ENCODE measurements around the gene ENGASE. TPM values are rescaled to one million over a fixed set of nuclear protein-coding genes. Genes with fewer than 3 reads are reported as not detected.

Gene ENGASE
- total RNA-seq, 1 donor from 2014 or later = 38.4 TPM

DNA sequence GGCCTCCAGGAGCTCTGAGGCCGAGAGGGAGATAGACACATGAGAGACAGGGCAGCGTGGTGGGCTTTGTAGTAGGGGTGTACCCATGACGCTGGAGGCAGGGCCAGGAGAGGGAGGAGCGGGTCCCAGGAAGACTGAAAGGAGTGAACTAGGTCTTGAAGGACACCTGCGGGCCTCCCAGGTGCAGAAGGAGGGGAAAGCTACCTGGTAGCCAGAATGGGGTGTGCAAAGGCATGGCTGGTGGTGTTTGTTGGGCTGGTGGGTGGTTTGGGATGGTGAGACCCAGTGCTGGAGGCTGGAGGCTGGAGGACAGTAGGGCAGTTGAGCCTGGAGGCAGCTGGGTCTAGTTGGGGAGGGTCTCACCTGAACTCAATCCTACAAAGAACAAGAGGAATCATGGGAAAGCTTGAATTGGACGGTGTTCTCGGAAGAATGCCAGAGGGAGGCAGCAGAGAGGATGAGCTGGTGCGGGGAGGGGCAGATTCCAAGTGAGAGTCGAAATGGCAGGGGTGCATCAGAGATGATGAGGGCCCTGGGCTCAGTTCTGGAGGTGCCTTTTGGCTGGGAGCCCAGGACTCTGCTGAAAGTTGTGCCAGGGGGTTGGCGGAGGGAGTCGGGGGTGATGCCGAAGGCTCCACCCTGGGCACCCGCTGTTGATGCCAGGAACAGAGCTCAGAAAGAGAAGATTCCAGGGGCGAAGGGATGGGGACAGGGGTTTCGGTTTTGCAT is 29.5 kb upstream of the ENGASE start:
- TF ChIP-seq, protein P1, sequence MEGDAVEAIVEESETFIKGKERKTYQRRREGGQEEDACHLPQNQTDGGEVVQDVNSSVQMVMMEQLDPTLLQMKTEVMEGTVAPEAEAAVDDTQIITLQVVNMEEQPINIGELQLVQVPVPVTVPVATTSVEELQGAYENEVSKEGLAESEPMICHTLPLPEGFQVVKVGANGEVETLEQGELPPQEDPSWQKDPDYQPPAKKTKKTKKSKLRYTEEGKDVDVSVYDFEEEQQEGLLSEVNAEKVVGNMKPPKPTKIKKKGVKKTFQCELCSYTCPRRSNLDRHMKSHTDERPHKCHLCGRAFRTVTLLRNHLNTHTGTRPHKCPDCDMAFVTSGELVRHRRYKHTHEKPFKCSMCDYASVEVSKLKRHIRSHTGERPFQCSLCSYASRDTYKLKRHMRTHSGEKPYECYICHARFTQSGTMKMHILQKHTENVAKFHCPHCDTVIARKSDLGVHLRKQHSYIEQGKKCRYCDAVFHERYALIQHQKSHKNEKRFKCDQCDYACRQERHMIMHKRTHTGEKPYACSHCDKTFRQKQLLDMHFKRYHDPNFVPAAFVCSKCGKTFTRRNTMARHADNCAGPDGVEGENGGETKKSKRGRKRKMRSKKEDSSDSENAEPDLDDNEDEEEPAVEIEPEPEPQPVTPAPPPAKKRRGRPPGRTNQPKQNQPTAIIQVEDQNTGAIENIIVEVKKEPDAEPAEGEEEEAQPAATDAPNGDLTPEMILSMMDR (IDR thresholded peaks at IDR 0.05) = no peak
- no peak for DNase-seq (ENCODE audit: extremely low spot score, unreplicated experiment)
- peaks cover 37% of the 10 kb centered on the region for H3K4me1 Mint-ChIP-seq (ENCODE audit: unreplicated experiment)
- no peak overlapping the region for H3K27ac Mint-ChIP-seq (ENCODE audit: unreplicated experiment)
- H3K27me3 Mint-ChIP-seq (ENCODE audit: unreplicated experiment) = peaks cover 5% of the 10 kb centered on the region
- H3K36me3 Mint-ChIP-seq (ENCODE audit: unreplicated experiment) = peaks cover 43% of the 10 kb centered on the region
- no peak overlapping the region for H3K4me3 Mint-ChIP-seq (ENCODE audit: unreplicated experiment)
- H3K9me3 Mint-ChIP-seq (ENCODE audit: unreplicated experiment) = no peaks in the 10 kb centered on the region

DNA sequence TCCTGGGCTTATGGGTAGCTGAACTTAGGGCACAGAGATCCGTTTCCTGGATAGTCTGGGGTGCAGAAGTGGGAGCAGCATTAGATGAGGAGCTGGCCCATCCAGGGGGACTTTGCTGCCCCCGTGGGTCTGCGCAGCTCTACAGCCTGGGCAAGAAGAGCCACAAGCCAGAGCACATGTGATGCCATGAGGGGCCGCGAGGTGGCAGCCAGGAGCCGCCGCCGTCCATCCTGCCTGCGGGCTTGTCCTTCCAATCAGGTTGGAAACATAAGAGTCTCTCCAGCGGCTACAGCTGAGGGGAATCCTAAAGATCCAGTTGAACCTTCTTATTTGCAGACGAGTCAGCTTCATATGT is 28.8 kb upstream of the ENGASE start:
- peaks cover 45% of the 10 kb centered on the region for H3K36me3 Mint-ChIP-seq (ENCODE audit: unreplicated experiment)
- peaks cover 6% of the 10 kb centered on the region for H3K27me3 Mint-ChIP-seq (ENCODE audit: unreplicated experiment)
- peaks cover 35% of the 10 kb centered on the region for H3K4me1 Mint-ChIP-seq (ENCODE audit: unreplicated experiment)
- H3K9me3 Mint-ChIP-seq (ENCODE audit: unreplicated experiment) = no peaks in the 10 kb centered on the region
- peak; percentile 92 for DNase-seq (ENCODE audit: extremely low spot score, unreplicated experiment)
- TF ChIP-seq, protein P1 (IDR thresholded peaks at IDR 0.05) = peak; percentile 95
- no peak overlapping the region for H3K27ac Mint-ChIP-seq (ENCODE audit: unreplicated experiment)
- no peak overlapping the region for H3K4me3 Mint-ChIP-seq (ENCODE audit: unreplicated experiment)

DNA sequence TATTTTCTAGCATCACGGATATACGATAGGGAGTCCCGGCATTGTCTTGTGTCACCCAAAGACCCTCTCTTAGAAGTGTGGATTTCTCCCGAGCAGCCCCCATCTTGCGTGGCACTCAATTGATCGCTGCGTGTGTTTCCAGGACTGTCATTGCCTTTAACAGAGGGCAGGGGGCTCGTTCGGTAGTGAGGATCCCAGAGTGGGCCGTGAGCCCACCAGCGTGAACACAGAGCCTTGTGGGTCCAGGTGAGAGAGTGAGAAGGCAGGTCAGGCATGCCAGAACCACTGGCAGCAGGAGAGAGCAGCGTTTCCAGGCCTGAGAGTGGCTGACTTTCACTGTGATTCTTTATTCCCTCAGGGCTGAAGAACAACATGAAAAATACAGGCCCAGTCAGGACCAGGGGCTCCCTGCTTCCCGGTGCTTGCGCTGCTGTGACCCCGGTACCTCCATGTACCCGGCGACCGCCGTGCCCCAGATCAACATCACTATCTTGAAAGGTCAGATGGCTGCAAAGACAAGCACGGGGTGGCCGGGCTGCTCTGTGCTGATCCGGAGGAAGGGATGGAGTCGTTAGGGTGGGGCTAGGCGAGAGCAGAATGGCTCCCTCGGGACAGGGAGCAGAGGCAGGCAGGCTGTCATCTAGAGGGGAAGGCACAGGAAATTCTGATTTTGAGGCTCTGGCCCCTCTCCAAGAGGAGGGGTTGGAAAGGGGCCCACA is 28.3 kb upstream of the ENGASE start:
- Mint-ChIP-seq H3K4me3 (ENCODE audit: unreplicated experiment) (no peak overlapping the region), H3K36me3 (ENCODE audit: unreplicated experiment) (peaks cover 47% of the 10 kb centered on the region), H3K9me3 (ENCODE audit: unreplicated experiment) (no peaks in the 10 kb centered on the region), H3K4me1 (ENCODE audit: unreplicated experiment) (peaks cover 32% of the 10 kb centered on the region), H3K27ac (ENCODE audit: unreplicated experiment) (no peak overlapping the region), H3K27me3 (ENCODE audit: unreplicated experiment) (peaks cover 6% of the 10 kb centered on the region)
- no peak for DNase-seq (ENCODE audit: extremely low spot score, unreplicated experiment)
- TF ChIP-seq, protein P1 (IDR thresholded peaks at IDR 0.05) = no peak

DNA sequence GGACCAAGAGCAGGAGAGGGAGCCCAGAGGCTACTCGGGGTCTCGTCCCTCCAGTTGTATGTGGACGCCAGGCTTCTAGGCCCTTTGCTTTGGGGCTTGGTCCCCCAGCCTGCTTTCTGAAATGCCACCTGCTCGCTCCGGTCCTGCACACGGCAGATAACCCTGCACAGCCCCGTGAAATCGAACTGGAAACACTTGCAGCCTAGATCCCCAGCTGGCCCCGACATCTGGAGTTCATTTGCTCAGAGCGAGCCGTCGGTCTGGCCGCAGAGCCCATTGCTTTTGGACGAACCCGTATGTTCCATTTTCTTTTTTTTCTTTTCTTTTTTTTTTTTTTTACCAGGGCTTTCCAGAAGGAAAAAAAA is 27.7 kb upstream of the ENGASE start:
- peaks cover 6% of the 10 kb centered on the region for H3K27me3 Mint-ChIP-seq (ENCODE audit: unreplicated experiment)
- TF ChIP-seq, protein P1 (IDR thresholded peaks at IDR 0.05) = no peak
- H3K27ac Mint-ChIP-seq (ENCODE audit: unreplicated experiment) = no peak overlapping the region
- no peak overlapping the region for H3K4me3 Mint-ChIP-seq (ENCODE audit: unreplicated experiment)
- H3K9me3 Mint-ChIP-seq (ENCODE audit: unreplicated experiment) = no peaks in the 10 kb centered on the region
- peaks cover 48% of the 10 kb centered on the region for H3K36me3 Mint-ChIP-seq (ENCODE audit: unreplicated experiment)
- DNase-seq (ENCODE audit: extremely low spot score, unreplicated experiment) = no peak
- H3K4me1 Mint-ChIP-seq (ENCODE audit: unreplicated experiment) = peaks cover 30% of the 10 kb centered on the region

DNA sequence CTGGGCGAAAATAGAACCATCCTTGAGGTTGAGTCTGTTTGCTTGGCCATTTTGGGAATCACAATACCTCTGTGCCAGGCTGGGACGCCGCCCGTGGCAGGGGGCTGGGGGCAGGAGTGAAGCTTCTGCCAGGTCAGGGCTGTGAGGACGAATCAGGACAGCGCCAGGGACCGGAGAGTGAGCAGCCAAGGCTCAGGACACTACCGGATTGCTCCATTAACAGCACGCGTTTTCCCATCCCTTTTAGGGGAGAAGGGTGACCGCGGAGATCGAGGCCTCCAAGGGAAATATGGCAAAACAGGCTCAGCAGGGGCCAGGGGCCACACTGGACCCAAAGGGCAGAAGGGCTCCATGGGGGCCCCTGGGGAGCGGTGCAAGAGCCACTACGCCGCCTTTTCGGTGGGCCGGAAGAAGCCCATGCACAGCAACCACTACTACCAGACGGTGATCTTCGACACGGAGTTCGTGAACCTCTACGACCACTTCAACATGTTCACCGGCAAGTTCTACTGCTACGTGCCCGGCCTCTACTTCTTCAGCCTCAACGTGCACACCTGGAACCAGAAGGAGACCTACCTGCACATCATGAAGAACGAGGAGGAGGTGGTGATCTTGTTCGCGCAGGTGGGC is 27.2 kb upstream of the ENGASE start:
- Mint-ChIP-seq H3K36me3 (ENCODE audit: unreplicated experiment) (peaks cover 51% of the 10 kb centered on the region), H3K4me3 (ENCODE audit: unreplicated experiment) (no peak overlapping the region), H3K27me3 (ENCODE audit: unreplicated experiment) (peaks cover 6% of the 10 kb centered on the region), H3K9me3 (ENCODE audit: unreplicated experiment) (no peaks in the 10 kb centered on the region), H3K27ac (ENCODE audit: unreplicated experiment) (no peak overlapping the region), H3K4me1 (ENCODE audit: unreplicated experiment) (peaks cover 30% of the 10 kb centered on the region)
- TF ChIP-seq, protein P1 (IDR thresholded peaks at IDR 0.05) = no peak
- no peak for DNase-seq (ENCODE audit: extremely low spot score, unreplicated experiment)
